ENCODE measurements around the gene SDC4.

DNA sequence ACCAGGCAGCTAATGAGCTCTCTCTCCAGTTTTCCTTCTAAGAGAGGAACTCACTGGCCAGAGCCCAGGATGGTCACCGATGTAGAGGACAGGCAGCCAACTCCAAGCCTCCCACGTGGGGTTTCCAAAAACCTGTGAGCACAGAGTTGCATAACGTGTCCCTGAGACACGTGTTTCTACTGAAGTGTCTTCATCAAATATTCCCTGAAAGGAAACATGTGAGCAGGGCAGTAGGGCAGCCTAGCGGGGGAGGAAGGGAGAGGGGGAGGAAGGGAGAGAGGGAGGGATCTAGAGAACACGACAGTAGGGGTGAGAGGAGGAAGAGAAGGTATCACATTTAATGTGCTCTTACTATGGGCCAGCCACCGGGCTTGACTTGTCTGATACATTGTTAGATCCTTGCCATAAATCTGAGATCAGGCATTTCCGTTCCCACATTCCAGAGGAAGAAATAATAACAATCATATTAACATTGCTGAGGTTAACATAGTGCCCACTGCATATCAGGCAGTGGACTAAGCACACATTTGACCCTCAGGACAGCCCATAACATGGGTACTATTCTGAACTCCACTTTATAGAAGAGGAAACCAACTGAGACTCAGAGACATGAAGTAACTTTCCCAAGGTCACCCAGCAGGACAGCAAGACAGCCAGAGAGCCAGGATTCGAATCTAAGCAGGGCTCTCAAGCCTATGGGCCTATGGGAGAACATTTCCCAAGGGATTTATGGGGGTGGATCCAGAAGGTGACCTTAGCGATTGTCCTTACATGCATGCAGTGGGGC lies 10.3 kb upstream of the SDC4 start:
- TF ChIP-seq, protein P1, sequence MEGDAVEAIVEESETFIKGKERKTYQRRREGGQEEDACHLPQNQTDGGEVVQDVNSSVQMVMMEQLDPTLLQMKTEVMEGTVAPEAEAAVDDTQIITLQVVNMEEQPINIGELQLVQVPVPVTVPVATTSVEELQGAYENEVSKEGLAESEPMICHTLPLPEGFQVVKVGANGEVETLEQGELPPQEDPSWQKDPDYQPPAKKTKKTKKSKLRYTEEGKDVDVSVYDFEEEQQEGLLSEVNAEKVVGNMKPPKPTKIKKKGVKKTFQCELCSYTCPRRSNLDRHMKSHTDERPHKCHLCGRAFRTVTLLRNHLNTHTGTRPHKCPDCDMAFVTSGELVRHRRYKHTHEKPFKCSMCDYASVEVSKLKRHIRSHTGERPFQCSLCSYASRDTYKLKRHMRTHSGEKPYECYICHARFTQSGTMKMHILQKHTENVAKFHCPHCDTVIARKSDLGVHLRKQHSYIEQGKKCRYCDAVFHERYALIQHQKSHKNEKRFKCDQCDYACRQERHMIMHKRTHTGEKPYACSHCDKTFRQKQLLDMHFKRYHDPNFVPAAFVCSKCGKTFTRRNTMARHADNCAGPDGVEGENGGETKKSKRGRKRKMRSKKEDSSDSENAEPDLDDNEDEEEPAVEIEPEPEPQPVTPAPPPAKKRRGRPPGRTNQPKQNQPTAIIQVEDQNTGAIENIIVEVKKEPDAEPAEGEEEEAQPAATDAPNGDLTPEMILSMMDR (optimal IDR thresholded peaks at IDR 0.05 in 1 of 3, IDR thresholded peaks at IDR 0.05 in 1 of 3, conservative IDR thresholded peaks at IDR 0.05 in 1 of 3; ENCODE audit: extremely low read depth in 1 of 3, insufficient read depth in 2 of 3, low read length in 3 of 3) = no peak
- no peak for TF ChIP-seq EZH2 (IDR thresholded peaks at IDR 0.05; ENCODE audit: low read length)
